Measurements from ENCODE around the gene INPP5A. TPM values are rescaled to one million over a fixed set of nuclear protein-coding genes. Genes with fewer than 3 reads are reported as not detected.
A peak's percentile ranks its signal among the peaks of the same experiment; 100 is the strongest.

The INPP5A gene
- total RNA-seq, 1 experiment from 2014 or later, result 12.3 TPM

GRCh38 chr10:132774902-132775863 is 237.6 kb downstream of the INPP5A start:
- intact Hi-C loops (cut with micrococcal nuclease), result no loop called here
- ChIA-PET CTCF (no interaction called here), RAD21 (ENCODE audit: low non-redundant PET in 1 of 2, low total read pairs in 2 of 2, uncharacterized antibody in 2 of 2, unreplicated experiment in 2 of 2) (no interaction called here), POLR2A (no interaction called here)
- no peaks in the 10 kb centered on the region for H3K27me3 ChIP-seq (ENCODE audit: insufficient read depth, low read length)
- ATAC-seq (peak; percentile 27; the same call in 1 of the 2 replicates), DNase-seq (ENCODE audit: low read depth, low spot score) (peak; percentile 6)
- H3K27ac ChIP-seq (ENCODE audit: low read depth, low read length), result no peak overlapping the region; the same call in 1 of the 2 replicates
- 0 out of 4 replicates have a peak, but pooled peaks cover 0 to 3% of the 10 kb centered on the region in 2 experiments for H3K4me1 ChIP-seq (ENCODE audit: control insufficient read depth in 1 of 2, insufficient read depth in 2 of 2, low read length in 2 of 2)
- H3K9me3 ChIP-seq (ENCODE audit: control insufficient read depth in 1 of 2, insufficient read depth in 1 of 2, low read depth in 1 of 2, low read length in 2 of 2), result no peaks in the 10 kb centered on the region
- H4K20me1 ChIP-seq (ENCODE audit: insufficient read depth), result no peaks in the 10 kb centered on the region
- no peaks in the 10 kb centered on the region for H3K9me2 ChIP-seq (ENCODE audit: insufficient read depth)
- H3K79me2 ChIP-seq (ENCODE audit: insufficient read depth, low read length), result no peaks in the 10 kb centered on the region
- H3K4me3 ChIP-seq (replicated peaks in 1 of 2; ENCODE audit: low read depth in 1 of 2, low read length in 2 of 2), result no peak overlapping the region
- TF ChIP-seq ZNF274 (IDR thresholded peaks at IDR 0.05; ENCODE audit: low read depth, low read length), result no peak
- TF ChIP-seq POLR2A (IDR thresholded peaks at IDR 0.05; ENCODE audit: borderline replicate concordance, extremely low read depth, insufficient read depth, insufficient read length), result no peak
- no peak for TF ChIP-seq MAX (IDR thresholded peaks at IDR 0.05)
- TF ChIP-seq SP1 (IDR thresholded peaks at IDR 0.05; ENCODE audit: low read depth), result no peak
- no peak for TF ChIP-seq EZH2 (IDR thresholded peaks at IDR 0.05)
- TF ChIP-seq JUND (IDR thresholded peaks at IDR 0.05), result no peak
- TF ChIP-seq ATF3 (IDR thresholded peaks at IDR 0.05), result no peak
- no peak for TF ChIP-seq POLR2AphosphoS5 (IDR thresholded peaks at IDR 0.05; ENCODE audit: low read depth, low read length)
- no peak for TF ChIP-seq ZFX (IDR thresholded peaks at IDR 0.05)
- TF ChIP-seq CTCF (IDR thresholded peaks at IDR 0.05 in 2 of 3, conservative IDR thresholded peaks at IDR 0.05 in 1 of 3; ENCODE audit: borderline replicate concordance in 1 of 3, insufficient read depth in 1 of 3, low read depth in 2 of 3, low read length in 2 of 3), result no peak
- TF ChIP-seq CEBPB (IDR thresholded peaks at IDR 0.05; ENCODE audit: low read depth), result no peak
- no peak overlapping the region for H3K9ac ChIP-seq (ENCODE audit: low read length)
- H3K36me3 ChIP-seq (ENCODE audit: control insufficient read depth in 1 of 2, insufficient read depth in 2 of 2, low read length in 2 of 2), result no peaks in the 10 kb centered on the region
- BruUV-seq (replicated peaks), result no TSS peak
- H2AFZ ChIP-seq (ENCODE audit: low read depth, low read length, poor library complexity, severe bottlenecking), result no peak overlapping the region
- no peak overlapping the region for H3K4me2 ChIP-seq (ENCODE audit: low read length)
